Loucy (cell line): ENCODE results near the gene KLRC4.

Experiments
- CTCF ChIP-seq: fragments of 200-600 bp; sonication (generic); conservative IDR thresholded peaks from 2 replicates; pipeline ENCODE4 v1.5.1; 2014; ENCODE audit warnings: mild to moderate bottlenecking, antibody characterized with exemption, low read length
- EZH2phosphoT487 ChIP-seq: fragments of 200-600 bp; IDR thresholded peaks from 2 replicates; pipeline ENCODE4 v1.6.1; 2018; ENCODE audit warnings: antibody characterized with exemption, mild to moderate bottlenecking, moderate library complexity, borderline replicate concordance

DNA sequence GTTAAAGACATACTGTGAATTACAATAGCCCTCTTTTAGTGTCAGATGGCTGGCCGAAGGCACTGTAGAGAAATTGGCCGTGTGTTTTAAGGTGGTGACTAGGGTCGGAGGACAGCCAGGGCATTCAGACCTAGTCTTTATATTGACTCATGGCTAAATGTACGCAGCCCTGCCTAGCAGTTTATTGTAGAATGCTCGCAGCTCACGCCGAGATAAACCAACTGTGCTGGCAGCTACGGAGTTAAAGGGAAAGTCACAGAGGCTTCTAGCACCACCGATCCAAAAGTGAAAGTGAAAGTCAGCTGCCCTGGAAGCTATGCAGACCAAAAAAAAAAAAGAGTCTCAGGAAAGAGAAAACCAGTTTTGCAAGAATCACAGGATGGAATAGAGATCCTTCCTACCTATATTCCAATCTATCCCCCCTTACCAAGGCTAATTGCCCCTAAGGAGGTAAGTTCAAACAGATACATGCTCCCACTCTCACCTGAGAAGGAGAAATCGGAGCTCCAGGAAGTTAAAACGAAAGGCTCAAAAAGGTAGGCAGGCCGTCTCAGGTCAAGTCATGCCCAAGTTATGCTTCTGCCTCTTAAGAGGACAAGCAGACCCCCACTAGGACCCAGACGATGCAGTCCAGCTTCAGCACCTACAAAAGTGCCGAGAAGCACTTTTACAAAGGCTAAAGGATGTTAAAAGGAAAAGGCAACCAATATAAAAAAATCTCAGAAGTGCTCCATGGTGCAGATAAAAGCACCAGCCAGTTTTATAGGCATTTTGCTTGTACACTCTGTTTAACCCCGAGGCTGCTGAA is 44.5 kb downstream of the KLRC4 start:
- no peak for TF ChIP-seq CTCF
- no peak for TF ChIP-seq EZH2phosphoT487
